CD4-positive, alpha-beta T cell treated with Interleukin-12 subunit alpha and Interleukin-12 subunit beta, for 1 hour (primary cell): Measurements from ENCODE around the gene BRPF1.
A peak's percentile ranks its signal among the peaks of the same experiment; 100 is the strongest.
"Not testable (repeated sequence)": the region's sequence is repeated elsewhere in the genome, so short reads cannot be mapped to it uniquely, and the experiment has no call there.

Experiments used
- DNase-seq: peaks from one replicate; pipeline ENCODE4 v3.0.0-alpha.2; 2020

Gene BRPF1

DNA sequence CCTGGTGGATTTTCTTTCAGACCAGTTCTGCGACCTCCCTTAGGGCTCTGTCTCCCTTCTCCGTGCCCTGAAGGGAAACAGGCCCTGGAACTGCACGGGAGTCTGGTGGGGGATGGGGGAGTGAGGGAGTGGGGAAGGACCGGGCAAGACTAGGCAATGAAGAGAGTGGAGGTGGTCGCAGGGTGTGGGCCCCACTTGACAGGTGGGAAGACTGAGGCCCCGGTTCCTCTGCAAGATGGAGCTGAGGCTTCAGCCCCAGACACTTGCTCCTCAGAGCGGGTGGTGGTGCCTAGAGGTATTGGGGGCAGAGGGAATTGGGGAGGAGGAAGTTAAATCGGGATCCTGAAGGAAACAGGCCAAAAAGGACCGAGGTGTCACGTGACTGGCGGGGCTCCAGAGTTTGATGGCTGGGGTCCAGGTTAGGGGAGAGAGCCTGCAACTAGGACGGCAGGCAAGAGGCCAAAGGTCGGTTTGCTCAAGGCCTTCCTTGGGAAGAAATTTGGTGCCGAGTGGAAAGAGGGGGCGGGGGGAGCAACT is 38.8 kb downstream of the BRPF1 start:
- no peak for DNase-seq

DNA sequence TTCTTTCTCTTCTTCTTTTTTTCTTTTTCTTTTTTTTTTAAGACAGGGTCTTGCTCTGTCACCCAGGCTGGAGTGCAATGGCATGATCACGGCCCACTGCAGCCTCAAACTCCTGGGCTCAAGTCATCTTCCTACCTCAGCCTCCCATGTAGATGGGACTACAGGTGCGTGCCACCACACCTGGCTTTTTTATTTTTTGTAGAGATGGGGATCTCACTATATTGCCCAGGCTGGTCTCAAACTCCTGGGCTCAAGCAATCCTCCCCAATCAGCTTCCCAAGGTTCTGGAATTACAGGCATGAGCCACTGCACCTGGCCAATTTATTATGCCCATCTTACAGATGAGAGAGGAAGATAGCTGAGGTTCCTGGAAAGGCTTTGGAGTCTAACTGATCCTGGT is 39.5 kb downstream of the BRPF1 start:
- not testable (repeated sequence) for DNase-seq

DNA sequence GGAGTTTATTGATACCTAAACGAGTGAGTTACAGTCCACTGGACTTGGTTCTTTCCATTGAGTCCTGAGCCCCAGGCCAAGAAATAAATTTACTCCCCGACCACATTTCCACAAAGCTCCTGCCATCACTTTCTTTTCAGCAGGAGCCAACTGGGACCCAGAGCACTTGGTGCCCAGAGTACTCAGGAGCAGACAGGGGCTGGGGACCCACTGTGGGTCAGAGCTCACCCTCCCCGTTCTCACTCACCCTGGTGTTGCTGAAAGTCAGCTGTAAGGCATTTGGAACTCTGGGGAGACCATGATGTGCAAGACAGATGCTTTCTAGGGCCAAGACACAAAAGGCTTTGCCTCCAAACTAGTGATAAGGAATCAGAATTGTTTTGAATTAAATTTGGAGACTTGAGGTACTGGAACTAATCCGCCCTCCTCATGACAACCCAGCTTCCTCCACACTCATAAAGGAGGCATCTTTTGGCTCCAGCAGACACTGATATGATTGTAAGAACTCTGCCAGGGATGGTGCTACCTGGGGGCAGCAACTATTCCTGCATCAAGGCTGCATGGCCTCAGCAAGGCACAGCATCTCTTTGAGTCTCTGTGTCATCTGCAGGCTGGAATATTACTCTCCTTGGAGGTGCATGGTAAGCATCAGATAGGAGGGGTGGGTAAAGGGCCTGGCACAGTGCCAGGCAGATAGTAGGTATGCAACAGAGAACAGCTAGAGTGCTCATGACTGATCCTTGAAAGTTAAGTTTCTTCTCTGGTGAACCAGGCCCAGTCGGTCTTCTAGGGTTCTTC is 45.6 kb downstream of the BRPF1 start:
- no peak for DNase-seq

DNA sequence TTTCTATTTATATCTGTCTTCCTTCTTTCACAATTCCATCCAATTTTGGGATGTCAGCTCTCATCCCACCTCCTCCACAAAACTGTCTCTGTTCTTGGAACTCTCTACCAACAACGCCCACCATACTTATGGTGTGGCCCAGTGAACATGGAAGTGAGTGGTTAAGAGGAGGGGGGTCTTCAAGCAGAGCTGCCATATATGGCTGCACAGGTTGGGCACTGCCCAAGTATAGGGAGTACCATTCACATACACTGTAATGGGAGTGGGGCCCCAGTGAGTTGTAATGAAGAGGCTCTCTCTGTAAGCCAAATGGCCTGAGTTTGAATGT is 46.1 kb downstream of the BRPF1 start:
- DNase-seq: no peak

DNA sequence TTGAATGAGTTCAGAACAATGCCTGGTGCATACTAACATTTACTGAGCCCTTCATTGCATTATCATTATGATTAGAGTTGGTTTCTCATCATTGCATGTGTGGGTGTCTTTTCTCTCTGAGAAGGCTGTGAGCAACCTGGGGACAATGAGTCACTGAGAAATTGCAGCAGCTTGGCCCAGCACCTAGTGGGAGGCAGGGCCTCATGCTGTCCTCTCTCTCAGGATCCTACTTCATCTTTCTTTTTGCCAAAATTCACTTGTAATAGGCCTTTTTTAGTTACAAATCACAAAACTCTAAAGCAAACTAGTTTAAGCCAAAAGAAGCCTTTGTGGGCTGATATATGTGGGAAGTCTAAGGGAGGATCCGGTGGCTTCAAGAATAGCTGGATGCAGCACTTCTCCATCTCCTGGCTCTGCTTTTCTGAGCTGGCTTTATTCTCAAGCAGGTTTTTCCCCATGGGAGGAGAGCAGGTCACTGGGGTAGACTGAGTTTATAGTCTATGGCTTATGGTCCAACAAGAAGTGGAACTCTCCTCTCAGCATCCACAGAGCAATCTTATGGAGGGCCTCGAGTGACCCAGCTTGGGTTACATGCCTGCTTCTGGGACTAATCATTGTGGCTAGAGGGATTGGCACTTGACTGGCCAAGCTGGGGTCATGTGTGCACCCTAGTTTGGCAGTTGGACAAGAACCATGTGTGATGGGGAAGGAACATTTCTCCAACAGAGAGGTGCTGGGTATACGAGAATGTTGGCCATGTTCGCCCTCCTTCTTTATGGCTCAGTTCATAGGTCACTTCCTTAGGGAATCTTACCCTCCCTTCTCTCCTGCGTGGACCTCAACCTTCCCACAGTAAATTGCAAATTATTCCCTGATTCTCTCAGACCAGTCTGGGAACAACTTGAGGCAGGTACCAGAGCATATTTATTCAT is 46.9 kb downstream of the BRPF1 start:
- no peak for DNase-seq

DNA sequence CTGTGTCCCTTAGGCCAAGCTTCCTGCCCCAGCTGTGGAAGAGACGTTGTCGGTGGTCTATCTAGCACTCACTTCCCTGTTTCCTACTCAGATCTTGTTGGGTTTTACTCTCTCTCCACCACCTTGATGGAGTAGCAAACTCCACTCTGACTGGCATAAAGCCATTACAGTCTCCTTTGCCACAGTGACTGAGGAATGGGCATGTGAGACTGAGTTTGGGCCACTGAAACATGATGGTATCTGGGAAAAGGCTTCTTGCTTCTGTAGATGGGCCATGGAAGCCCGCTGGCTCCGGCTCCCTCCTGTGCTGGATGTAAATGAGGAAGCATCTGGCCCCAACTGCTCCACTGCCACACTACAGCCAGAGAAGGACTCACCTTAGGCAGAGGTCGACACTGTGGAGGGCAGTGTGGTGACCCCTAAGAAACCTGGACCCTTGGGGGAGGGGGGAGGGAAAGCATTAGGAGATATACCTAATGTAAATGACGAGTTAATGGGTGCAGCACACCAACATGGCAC is 47.6 kb downstream of the BRPF1 start:
- DNase-seq: no peak

DNA sequence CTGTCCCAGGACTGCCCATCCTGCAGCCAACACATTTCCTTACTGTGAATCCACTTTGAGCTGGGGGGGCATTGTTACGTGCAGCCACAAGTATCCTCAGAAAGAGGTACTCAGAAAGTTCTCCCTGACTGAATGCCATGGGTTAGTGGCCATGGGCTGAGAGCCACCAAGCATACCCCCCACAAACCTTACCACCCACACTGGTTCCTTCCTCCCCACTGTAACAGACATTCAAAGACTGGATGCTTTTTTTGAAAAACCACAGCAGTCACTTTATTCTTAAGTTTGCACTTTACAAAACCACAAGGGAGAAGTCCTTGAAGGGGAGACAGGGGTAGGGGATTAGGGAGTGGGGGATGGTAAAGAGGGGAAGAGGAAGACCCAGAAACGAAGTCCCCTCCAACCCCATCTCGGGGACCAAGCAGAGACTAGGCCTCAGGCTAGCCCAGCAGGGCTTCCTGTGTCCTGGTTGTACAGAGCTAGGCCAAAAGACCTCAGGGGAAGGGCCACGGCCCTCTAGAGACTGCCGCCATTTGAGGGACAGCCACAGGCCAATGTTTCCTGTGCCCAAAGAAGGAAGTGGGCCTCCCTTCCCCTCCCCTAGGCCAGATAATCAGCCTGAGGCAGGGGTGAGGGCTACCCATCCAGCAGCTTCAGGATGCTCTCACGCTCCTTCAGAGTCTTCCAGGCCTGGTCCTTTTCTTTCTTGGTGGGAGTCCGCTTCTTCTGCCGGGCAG is 48.4 kb downstream of the BRPF1 start:
- peak; percentile 50 for DNase-seq

DNA sequence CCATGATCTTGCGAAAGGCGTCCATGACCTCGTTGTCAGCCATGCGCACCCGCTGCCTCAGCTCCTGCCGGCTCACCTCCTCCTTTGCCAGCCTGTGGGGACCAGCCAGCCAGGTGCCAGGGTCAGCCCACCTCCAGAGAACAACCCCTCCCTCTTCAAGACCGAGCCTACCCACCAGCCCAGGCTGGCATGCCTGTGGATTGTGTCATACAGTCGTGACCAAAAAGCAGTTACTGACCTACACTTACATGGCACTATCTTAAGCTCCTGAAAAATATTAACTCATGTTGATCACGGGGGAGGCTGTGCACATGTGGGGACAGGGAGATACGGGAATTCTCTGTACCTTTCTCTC is 48.9 kb downstream of the BRPF1 start:
- no peak for DNase-seq

DNA sequence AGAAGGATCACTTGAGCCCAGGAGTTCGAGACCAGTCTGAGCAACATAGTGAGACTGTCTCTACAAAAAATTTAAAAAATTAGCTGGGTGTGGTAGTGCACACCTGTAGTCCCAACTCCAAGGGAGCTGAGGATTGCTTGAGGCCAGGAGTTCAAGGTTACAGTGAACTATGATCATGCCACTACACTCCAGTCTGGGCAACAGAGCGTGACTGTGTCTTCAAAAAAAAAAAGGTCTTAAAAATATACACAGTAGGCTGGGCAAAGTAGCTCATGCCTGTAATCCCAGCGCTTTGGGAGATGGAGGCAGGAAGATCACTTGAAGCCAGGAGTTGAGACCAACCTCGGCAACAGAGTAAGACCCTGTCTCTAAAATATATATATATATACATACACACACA is 49.4 kb downstream of the BRPF1 start:
- DNase-seq: no peak

DNA sequence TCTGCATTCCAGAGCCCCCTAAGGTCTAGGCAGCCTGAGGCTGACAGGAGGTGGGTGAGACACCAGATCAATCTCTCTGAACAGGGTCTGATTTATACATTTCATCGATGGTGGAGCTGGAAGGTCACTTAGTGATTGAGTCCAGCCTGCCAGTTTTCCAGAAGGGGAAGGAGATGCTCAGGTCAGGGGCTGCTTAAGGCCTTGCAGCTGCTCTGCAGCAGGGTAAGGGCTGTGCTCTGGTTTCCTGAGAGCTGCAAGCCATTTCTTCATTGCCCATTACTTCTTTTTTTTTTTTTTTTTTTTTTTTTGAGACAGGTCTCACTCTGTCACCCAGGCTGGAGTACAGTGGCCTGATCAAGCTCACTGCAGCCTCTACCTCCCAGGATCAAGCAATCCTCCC is 50.0 kb downstream of the BRPF1 start:
- no peak for DNase-seq

DNA sequence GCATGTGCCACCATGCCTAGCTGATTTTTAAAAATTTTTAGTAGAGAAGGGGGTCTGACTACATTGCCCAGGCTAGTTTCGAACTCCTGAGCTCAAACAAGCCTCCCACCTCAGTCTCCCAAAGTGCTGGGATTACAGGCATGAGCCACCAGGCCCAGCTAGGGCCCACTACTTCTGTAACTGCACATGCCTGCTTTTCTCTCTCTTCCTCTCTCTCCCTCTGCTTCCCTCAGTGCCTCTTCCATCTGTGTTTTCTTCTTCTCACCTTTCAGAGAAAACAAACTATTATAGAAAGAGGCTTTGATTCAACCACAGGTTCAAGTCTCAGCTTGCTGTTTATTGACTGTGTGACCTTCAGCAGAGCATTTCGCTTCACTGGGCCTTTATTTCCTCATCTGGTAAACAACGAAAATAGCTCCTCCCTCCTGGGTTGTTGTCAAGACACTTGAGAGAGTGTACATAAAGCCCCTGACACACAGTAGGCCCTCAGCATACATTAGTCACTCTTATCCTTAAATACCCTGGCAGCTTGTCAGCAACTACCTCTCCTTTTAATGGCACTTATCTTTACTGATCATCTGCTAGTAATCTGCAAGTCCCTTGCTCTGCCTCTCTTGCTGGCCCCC is 50.6 kb downstream of the BRPF1 start:
- no peak for DNase-seq

DNA sequence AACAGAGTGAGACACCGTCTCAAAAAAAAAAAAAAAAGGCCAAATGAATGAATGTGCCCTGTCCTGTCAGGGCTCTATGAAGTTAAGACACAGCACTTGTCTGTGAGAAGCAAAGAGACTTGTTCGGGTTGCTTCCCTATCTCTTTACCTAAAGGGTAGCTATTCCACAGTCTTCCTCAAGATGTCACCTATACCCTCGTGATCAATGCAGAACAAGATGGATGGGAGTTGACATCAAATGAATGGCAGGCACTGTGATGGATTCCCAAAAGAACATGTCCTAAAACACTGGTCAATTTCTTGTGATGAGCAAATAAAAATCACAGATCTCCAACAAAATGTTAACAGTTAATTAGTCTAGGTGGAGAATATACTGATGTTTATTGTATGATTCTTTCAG is 51.2 kb downstream of the BRPF1 start:
- DNase-seq: peak; percentile 39

DNA sequence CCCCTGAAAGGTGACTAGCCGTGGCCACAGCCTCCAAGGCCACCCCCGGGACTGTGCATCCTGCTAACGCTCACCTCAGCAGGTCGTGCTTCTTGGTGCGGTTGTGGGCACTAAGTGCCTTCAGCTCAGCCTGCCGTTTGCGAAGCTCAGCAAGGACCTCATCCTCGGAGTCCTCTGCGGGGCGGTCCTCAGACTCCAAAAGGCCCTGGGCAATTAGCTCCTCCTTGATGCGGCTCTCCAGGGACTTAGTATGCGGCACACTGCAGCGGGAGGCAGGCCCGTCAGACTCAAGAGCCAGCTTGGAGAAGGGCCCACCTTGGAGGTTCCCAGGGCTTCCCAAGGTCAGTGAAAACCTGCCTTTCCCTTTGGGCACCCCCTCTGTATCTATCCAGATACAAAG is 52.4 kb downstream of the BRPF1 start:
- DNase-seq: no peak

DNA sequence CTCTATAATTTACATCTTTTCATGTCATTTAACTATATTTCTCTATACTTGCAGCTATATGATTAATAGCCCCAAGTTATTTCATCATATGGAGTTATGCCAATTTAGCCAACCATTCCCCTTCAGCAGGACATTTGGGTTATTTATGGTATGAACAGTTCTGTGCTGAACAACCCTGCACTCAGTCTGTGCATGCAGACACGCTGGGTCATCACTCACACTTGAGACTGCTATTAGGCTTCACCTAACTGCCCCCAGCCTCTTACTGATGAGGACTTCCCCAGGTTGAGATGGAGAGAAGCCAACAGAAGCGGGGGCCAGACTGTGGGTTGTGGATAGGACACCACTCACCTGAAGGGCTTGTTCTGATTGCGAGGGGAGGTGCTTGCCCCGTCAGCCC is 53.4 kb downstream of the BRPF1 start:
- DNase-seq: no peak

DNA sequence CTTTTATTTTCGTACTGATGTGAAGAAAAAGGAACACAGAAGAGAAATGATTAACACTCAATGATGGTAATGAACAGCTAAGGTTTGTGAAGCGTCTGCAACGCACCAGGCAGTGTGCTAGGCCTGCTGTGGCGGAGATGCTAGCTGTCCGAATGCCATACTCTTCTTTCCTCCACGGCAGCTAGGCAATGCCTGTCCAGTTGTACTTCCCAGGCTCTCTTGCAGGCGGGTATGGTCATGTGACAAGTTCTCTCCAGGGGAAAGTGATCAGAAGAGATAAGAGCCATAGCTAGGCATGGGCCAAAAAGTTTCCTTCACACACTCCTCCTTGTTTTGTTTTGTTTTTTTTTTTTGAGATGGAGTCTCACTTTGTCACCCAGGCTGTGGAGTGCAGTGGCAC is 54.1 kb downstream of the BRPF1 start:
- DNase-seq: no peak

DNA sequence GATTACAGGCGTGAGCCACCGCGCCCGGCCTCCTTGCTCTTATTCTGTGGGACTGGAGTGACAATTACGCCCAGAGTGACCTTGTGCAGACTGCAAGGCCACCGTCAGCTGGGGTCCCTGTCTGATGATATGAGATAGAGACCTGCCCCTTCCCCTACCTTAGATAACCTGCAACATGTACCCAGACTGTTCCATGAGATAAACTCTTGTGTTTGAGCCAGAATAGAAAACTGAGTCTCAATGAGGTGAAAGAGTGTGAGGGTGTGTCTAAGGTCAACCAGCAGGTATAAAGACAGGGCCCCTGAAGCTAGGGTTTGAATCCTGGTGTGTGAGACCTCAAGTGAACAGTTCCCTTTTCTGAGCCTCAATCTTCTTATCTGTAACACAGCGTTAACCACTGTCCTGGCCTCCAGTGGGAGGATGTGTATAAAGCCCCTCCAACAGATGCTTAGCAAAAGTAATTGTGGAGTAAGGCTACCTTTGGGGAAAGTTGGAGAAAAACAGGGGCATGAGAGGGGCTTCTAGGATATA is 54.7 kb downstream of the BRPF1 start:
- no peak for DNase-seq

DNA sequence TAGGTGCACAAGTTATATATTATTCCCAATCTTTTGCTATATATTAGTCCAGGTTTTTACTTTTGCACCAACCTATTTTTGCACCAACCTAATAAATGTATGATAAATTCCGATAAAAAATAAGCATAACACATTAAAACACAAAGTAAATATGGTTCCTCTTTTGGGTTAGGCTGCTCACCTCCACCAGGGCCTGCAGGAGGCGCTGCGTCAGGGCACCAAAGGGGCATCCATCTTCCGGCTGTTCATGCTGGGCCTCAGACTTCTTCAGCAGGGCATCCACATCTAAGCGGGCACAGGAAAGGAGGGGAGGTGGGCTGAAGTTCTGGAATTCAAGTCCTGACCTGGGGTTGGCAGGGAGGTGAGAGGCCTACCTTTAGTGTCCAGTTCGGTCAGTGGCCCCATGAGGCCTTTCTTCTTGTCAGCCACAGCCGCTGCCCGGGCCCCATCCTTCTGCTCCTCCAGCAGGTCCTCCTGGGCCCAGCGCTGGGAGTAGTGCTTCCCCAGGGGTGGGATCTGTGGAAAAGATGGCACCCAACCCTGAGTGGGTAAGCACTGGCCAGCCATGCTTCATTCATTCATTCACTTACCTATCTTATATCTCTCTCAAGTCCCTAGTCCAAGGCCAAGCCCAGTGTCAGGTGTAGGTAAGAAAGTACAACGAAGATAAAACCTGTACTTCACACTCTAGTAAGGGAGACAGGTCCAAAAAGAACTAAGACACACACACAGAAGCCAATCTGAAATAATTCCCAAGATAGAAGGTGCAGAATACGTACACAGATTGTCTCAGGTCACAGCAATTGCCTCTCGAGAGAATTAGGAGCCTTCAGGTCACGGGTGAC is 55.5 kb downstream of the BRPF1 start:
- DNase-seq: no peak

DNA sequence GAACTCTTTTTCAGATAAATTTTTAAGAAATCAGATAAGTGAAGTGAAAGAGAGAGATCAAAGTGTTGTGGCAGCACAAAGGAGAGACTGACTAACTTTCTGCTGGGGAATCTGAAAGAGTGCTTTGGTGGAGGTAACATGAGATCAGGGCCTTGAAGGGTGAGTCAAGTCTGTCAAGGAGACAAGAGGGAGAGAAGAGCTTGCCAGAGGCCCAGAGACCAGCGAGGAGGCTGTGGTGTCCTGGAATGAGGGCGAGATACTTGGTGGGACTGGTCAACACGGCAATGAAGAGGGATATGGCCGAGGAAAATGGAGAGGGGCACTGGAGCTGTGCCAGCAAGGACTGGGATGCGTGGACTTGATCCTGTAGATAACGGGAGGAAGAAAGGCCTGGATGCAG is 56.2 kb downstream of the BRPF1 start:
- DNase-seq: no peak

DNA sequence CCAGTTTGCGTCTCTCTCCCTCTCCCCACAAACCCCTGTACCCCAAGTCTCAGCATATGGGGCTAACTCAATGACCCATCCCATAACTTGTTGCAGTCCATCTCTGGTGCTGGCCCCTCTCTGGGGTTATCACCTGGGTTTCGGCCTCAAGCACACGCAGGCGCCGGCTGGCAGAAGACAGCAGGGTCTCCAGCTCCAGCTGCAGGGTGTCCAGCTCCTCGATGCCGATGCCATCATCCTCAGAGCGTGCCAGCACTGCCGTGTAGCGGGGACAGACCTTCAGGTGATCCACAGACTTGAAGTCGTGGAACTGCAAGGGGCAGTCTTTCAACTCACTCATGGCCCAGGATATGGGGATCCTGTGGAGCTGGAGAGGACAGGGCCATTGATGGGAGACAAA is 59.6 kb downstream of the BRPF1 start:
- no peak for DNase-seq

DNA sequence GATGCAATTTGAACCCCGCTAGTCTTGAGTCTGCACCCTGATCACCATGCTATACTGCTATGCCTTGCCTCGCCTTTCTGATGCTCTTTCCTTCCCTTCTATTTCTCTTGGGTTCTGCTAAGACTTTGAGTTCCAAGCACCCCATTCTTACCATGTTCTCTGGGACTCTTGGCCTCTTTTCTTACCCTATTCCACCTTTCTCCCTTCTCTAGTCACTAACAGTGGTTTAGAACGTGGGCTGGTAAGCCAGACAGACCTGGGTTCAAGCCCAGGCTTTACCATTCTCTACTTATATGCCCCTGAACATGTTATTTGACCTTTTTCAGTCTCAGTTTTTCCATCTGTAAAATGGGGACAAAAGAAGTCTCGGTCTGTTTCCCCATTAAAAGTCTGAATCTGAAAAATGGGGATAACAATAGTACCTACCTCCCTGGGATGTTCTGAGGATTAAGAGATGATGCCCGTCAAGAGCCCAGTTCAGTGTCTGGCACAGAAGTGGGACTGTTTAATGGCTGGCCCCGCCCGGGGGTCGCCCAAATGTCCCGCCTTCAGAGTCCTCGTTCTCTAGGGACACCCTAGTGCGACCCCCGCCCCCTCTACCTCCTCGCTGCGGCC is 60.4 kb downstream of the BRPF1 start:
- DNase-seq: no peak
